DMS114 treated with DMSO at 0.1 percent for 48 hours (cell line): ENCODE results near the gene RBM43.
A peak's percentile ranks its signal among the peaks of the same experiment; 100 is the strongest.
"Not testable (repeated sequence)": the region's sequence is repeated elsewhere in the genome, so short reads cannot be mapped to it uniquely, and the experiment has no call there.

Experiments used
- DNase-seq: peaks from one replicate; lab custom pipeline; 2025; ENCODE audit not compliant: unreplicated experiment; lab: John Stamatoyannopoulos, UW

The RBM43 gene

GRCh38 chr2:151269798-151270568 lies 8.3 kb upstream of the RBM43 start:
- no peak for DNase-seq

- DNase-seq = no peak
These were observed 6.4 kb upstream of the RBM43 start for GRCh38 chr2:151268085-151268484.

GRCh38 chr2:151267537-151267936 lies 5.9 kb upstream of the RBM43 start:
- no peak for DNase-seq

GRCh38 chr2:151265991-151266390 lies 4.3 kb upstream of the RBM43 start:
- no peak for DNase-seq

GRCh38 chr2:151264157-151264825 lies 2.6 kb upstream of the RBM43 start:
- DNase-seq = no peak

GRCh38 chr2:151262629-151263028 lies 966 bp upstream of the RBM43 start:
- DNase-seq = no peak

GRCh38 chr2:151261977-151262291 lies 271 bp upstream of the RBM43 start:
- no peak for DNase-seq

- DNase-seq = peak; percentile 16
These were observed 961 bp downstream of the RBM43 start for GRCh38 chr2:151260573-151261230.

GRCh38 chr2:151258121-151258520 lies 3.5 kb downstream of the RBM43 start:
- no peak for DNase-seq

GRCh38 chr2:151252646-151253045 lies 9.0 kb downstream of the RBM43 start:
- no peak for DNase-seq

GRCh38 chr2:151251012-151251411 lies 10.7 kb downstream of the RBM43 start:
- DNase-seq = no peak

GRCh38 chr2:151247432-151247831 lies 14.2 kb downstream of the RBM43 start:
- no peak for DNase-seq

- DNase-seq = no peak
These were observed 15.5 kb downstream of the RBM43 start for GRCh38 chr2:151246152-151246551.

- no peak for DNase-seq
These were observed 18.2 kb downstream of the RBM43 start for GRCh38 chr2:151243468-151243867.

- DNase-seq = no peak
These were observed 20.4 kb downstream of the RBM43 start for GRCh38 chr2:151241224-151241623.

GRCh38 chr2:151240433-151240832 lies 21.2 kb downstream of the RBM43 start:
- DNase-seq = no peak

GRCh38 chr2:151239624-151240023 lies 22.0 kb downstream of the RBM43 start:
- no peak for DNase-seq

GRCh38 chr2:151238527-151239487 lies 22.9 kb downstream of the RBM43 start:
- DNase-seq = peak; percentile 24

GRCh38 chr2:151237422-151238025 lies 24.1 kb downstream of the RBM43 start:
- no peak for DNase-seq

GRCh38 chr2:151233760-151234159 lies 27.9 kb downstream of the RBM43 start:
- DNase-seq = not testable (repeated sequence)

- not testable (repeated sequence) for DNase-seq
These were observed 28.4 kb downstream of the RBM43 start for GRCh38 chr2:151233288-151233687.
